Liver (tissue), 9 donors: ENCODE data around the gene EPB41L4A. TPM values are rescaled to one million over a fixed set of nuclear protein-coding genes. Genes with fewer than 3 reads are reported as not detected.

Experiments
- DNase-seq: peaks from one replicate; pipeline ENCODE4 v3.0.0-alpha.2; 2017; ENCODE audit warnings: low spot score
- H3K27ac ChIP-seq, 2 donors: one replicate each; pipeline ENCODE4 v1.7.0; 2013; ENCODE audit warnings: inconsistent platforms in 2 of 2, low read length in 2 of 2, control low read depth in 1 of 2, low read depth in 1 of 2, mild to moderate bottlenecking in 1 of 2
- H3K27me3 ChIP-seq, 4 donors: one replicate each; pipeline versions ENCODE4 v1.6.1 to v1.7.0; 2013; ENCODE audit warnings: low read length in 3 of 4, inconsistent platforms in 1 of 4, mild to moderate bottlenecking in 1 of 4, moderate library complexity in 1 of 4; ENCODE audit not compliant: control insufficient read depth in 4 of 4, insufficient read depth in 4 of 4
- H3K36me3 ChIP-seq, 4 donors: one replicate each; pipeline versions ENCODE4 v1.6.1 to v1.7.0; 2013; ENCODE audit warnings: low read length in 3 of 4, mild to moderate bottlenecking in 3 of 4, low read depth in 1 of 4, moderate library complexity in 1 of 4; ENCODE audit not compliant: control insufficient read depth in 4 of 4, insufficient read depth in 3 of 4
- H3K4me1 ChIP-seq, 4 donors: one replicate each; pipeline versions ENCODE4 v1.6.1 to v1.7.0; 2013; ENCODE audit warnings: low read length in 3 of 4, mild to moderate bottlenecking in 3 of 4, moderate library complexity in 1 of 4; ENCODE audit not compliant: control insufficient read depth in 4 of 4, insufficient read depth in 4 of 4
- H3K4me3 ChIP-seq, 3 donors: one replicate each; pipeline versions ENCODE4 v1.6.1 to v1.7.0; 2013; ENCODE audit warnings: low read length in 3 of 3, control low read depth in 1 of 3, low read depth in 1 of 3, mild to moderate bottlenecking in 1 of 3
- H3K9ac ChIP-seq, 2 donors: one replicate each; pipeline ENCODE4 v1.7.0; 2013; ENCODE audit warnings: low read length in 2 of 2, mild to moderate bottlenecking in 2 of 2, moderate library complexity in 2 of 2, control low read depth in 1 of 2, low read depth in 1 of 2
- H3K9me3 ChIP-seq, 4 donors: one replicate each; pipeline versions ENCODE4 v1.6.1 to v1.7.0; 2013; ENCODE audit warnings: low read length in 3 of 4; ENCODE audit not compliant: control insufficient read depth in 4 of 4
- EGR1 ChIP-seq, 2 donors: IDR thresholded peaks; 2 replicates each; pipeline ENCODE4 v1.6.1; 2016 to 2018; ENCODE audit warnings: antibody characterized with exemption in 2 of 2, low read depth in 2 of 2
- FOXA1 ChIP-seq: IDR thresholded peaks from 2 replicates; pipeline ENCODE4 v1.6.1; 2016; ENCODE audit warnings: antibody characterized with exemption
- FOXA2 ChIP-seq: IDR thresholded peaks from 2 replicates; pipeline ENCODE4 v1.6.1; 2016; ENCODE audit warnings: antibody characterized with exemption
- GABPA ChIP-seq, 2 donors: IDR thresholded peaks in 1 of 2; conservative IDR thresholded peaks in 1 of 2; 2 replicates each; pipeline ENCODE4 v1.6.1; 2016; ENCODE audit warnings: antibody characterized with exemption in 2 of 2, mild to moderate bottlenecking in 1 of 2, moderate library complexity in 1 of 2
- HNF4A ChIP-seq, 2 donors: conservative IDR thresholded peaks; 2 replicates each; pipeline ENCODE4 v1.6.1; 2016; ENCODE audit warnings: antibody characterized with exemption in 2 of 2, mild to moderate bottlenecking in 2 of 2
- HNF4G ChIP-seq: IDR thresholded peaks from 2 replicates; pipeline ENCODE4 v1.6.1; 2016; ENCODE audit warnings: antibody characterized with exemption
- JUND ChIP-seq, 2 donors: IDR thresholded peaks; 2 replicates each; pipeline ENCODE4 v1.6.1; 2016; ENCODE audit warnings: antibody characterized with exemption in 2 of 2
- NR2F2 ChIP-seq: IDR thresholded peaks from 2 replicates; pipeline ENCODE4 v1.6.1; 2016; ENCODE audit warnings: antibody characterized with exemption
- RAD21 ChIP-seq, 2 donors: IDR thresholded peaks; 2 replicates each; pipeline ENCODE4 v1.6.1; 2016; ENCODE audit warnings: antibody characterized with exemption in 2 of 2, mild to moderate bottlenecking in 2 of 2
- RXRA ChIP-seq, 2 donors: IDR thresholded peaks; 2 replicates each; pipeline ENCODE4 v1.6.1; 2017 to 2018; ENCODE audit warnings: antibody characterized with exemption in 2 of 2, mild to moderate bottlenecking in 1 of 2
- SP1 ChIP-seq: IDR thresholded peaks from 2 replicates; pipeline ENCODE4 v1.6.1; 2018; ENCODE audit warnings: antibody characterized with exemption, mild to moderate bottlenecking
- TAF1 ChIP-seq: conservative IDR thresholded peaks from 2 replicates; pipeline ENCODE4 v1.6.1; 2016; ENCODE audit warnings: antibody characterized with exemption, mild to moderate bottlenecking
- YY1 ChIP-seq: IDR thresholded peaks from 2 replicates; pipeline ENCODE4 v1.6.1; 2016; ENCODE audit warnings: antibody characterized with exemption, mild to moderate bottlenecking
- WGBS: extraction: QIAGEN DNeasy Blood & Tissue Kit; methylation state at CpG from one replicate; pipeline ENCODE4 v1.1.7; 2013; 5-methylcytosine and 5-hydroxymethylcytosine counted together
- polyA plus RNA-seq, 2 donors: library from polyadenylated mRNA; stranded (reverse) in 1 of 2; unstranded in 1 of 2; fragments of 200-250 nt in 1 of 2; fragments of >200 nt in 1 of 2; fragmentation: Nextera tagmentation in 1 of 2; extraction: Ambion mirVana in 1 of 2; gene quantifications; one replicate each; pipeline versions ENCODE4 v1.2.1 to v1.2.3, GENCODE V29; 2013 to 2015
- total RNA-seq, 2 donors: library from RNA; depleted of rRNA; stranded (reverse); fragments of >200 nt; gene quantifications; one replicate each; pipeline ENCODE4 v1.2.3, GENCODE V29; 2014
- TF ChIP-seq, protein P1 (sequence below): fragments of 150-350 bp; IDR thresholded peaks from 2 replicates; pipeline ENCODE4 v1.5.1; 2017; ENCODE audit warnings: improper control_type of control experiment, low read depth, low read length; ENCODE audit not compliant: missing input control
- TF ChIP-seq, protein P2 (sequence below): IDR thresholded peaks from 2 replicates; pipeline ENCODE4 v1.6.1; 2016; ENCODE audit warnings: antibody characterized with exemption
- TF ChIP-seq, protein P3 (sequence below): IDR thresholded peaks from 2 replicates; pipeline ENCODE4 v1.6.1; 2016; ENCODE audit warnings: antibody characterized with exemption
- TF ChIP-seq, protein P4 (sequence below): IDR thresholded peaks from 2 replicates; pipeline ENCODE4 v1.6.1; 2016; ENCODE audit warnings: antibody characterized with exemption, mild to moderate bottlenecking
- TF ChIP-seq, protein P5 (sequence below): IDR thresholded peaks from 2 replicates; pipeline ENCODE4 v1.6.1; 2016; ENCODE audit warnings: antibody characterized with exemption
- donor health status: healthy.
- donor health status: healthy.
- donor health status: healthy.
- donor health status: healthy.
- donor health status: healthy.

Gene EPB41L4A
- total and polyA plus RNA-seq, 4 donors = 1.1 to 8.0 (median 3.9) TPM

DNA sequence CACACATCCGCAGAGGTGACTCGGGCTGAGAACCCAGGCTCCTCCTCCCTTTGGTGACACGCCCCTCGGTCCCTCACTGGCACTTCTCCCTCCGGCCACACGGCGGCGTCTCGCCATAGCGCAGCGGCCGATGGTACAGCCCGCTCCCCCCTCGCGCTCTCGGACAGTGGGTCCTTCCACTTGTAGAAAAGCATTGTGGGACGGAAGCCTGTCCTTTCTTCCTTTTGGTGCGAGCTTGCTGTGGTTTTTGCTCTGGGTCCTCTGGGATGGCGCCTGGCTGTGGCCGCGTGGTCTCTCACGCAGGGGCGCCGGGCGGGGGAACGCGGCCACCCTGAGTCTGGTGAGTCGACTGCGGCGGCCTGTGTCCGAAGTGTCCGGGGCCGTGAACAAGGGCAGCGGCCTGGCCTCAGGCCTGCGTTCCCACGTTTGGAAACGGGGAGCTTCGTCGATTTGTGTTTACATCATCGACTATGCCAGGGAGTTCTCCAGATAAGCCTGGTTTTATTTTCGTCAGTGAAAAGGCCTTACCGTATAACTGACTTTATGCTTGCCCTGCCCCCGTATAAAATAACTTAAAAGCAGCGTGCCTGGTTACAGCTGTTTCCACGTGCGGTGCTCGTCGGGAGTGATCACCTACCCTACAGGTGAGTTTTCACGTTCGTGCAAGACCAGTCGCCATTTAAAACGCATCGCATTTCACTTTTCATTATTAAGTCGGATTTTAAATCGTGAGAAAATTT is 258.3 kb downstream of the EPB41L4A start:
- Histone ChIP-seq H3K36me3 (peaks cover 8 to 27% (median 15%) of the 10 kb centered on the region in 4 donors), H3K4me1 (peaks cover 2 to 18% (median 12%) of the 10 kb centered on the region in 4 donors), H3K9ac (peak overlapping the region; percentile 37 to 90), H3K9me3 (no peaks in the 10 kb centered on the region), H3K4me3 (peak overlapping the region; percentile 68 to 82 (median 77)), H3K27me3 (no peaks in the 10 kb centered on the region), H3K27ac (peak overlapping the region; percentile 79 to 81)
- WGBS = under 1% methylated on average over 55 of the region's 55 CpGs
- DNase-seq = peak; percentile 97
- peak in 1 of 2 donors; percentile 73 for TF ChIP-seq GABPA (IDR thresholded peaks at IDR 0.05 in 1 of 2, conservative IDR thresholded peaks at IDR 0.05 in 1 of 2)
- peak in 1 of 2 donors; percentile 42 for TF ChIP-seq JUND (IDR thresholded peaks at IDR 0.05)
- TF ChIP-seq SP1 = peak; percentile 83
- peak; percentile 65 for TF ChIP-seq FOXA1
- TF ChIP-seq, protein P1, sequence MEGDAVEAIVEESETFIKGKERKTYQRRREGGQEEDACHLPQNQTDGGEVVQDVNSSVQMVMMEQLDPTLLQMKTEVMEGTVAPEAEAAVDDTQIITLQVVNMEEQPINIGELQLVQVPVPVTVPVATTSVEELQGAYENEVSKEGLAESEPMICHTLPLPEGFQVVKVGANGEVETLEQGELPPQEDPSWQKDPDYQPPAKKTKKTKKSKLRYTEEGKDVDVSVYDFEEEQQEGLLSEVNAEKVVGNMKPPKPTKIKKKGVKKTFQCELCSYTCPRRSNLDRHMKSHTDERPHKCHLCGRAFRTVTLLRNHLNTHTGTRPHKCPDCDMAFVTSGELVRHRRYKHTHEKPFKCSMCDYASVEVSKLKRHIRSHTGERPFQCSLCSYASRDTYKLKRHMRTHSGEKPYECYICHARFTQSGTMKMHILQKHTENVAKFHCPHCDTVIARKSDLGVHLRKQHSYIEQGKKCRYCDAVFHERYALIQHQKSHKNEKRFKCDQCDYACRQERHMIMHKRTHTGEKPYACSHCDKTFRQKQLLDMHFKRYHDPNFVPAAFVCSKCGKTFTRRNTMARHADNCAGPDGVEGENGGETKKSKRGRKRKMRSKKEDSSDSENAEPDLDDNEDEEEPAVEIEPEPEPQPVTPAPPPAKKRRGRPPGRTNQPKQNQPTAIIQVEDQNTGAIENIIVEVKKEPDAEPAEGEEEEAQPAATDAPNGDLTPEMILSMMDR = peak; percentile 100
- peak; percentile 42 to 51 for TF ChIP-seq RXRA (IDR thresholded peaks at IDR 0.05)
- no peak for TF ChIP-seq HNF4G
- TF ChIP-seq EGR1 (IDR thresholded peaks at IDR 0.05; ENCODE audit: low read depth in 2 of 2) = peak in 1 of 2 donors; percentile 63
- peak in 1 of 2 donors; percentile 27 for TF ChIP-seq HNF4A (conservative IDR thresholded peaks at IDR 0.05)
- TF ChIP-seq, protein P2, sequence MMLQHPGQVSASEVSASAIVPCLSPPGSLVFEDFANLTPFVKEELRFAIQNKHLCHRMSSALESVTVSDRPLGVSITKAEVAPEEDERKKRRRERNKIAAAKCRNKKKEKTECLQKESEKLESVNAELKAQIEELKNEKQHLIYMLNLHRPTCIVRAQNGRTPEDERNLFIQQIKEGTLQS = peak; percentile 28
- TF ChIP-seq FOXA2 = peak; percentile 56
- TF ChIP-seq YY1 = peak; percentile 84
- TF ChIP-seq, protein P3, sequence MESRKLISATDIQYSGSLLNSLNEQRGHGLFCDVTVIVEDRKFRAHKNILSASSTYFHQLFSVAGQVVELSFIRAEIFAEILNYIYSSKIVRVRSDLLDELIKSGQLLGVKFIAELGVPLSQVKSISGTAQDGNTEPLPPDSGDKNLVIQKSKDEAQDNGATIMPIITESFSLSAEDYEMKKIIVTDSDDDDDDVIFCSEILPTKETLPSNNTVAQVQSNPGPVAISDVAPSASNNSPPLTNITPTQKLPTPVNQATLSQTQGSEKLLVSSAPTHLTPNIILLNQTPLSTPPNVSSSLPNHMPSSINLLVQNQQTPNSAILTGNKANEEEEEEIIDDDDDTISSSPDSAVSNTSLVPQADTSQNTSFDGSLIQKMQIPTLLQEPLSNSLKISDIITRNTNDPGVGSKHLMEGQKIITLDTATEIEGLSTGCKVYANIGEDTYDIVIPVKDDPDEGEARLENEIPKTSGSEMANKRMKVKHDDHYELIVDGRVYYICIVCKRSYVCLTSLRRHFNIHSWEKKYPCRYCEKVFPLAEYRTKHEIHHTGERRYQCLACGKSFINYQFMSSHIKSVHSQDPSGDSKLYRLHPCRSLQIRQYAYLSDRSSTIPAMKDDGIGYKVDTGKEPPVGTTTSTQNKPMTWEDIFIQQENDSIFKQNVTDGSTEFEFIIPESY = no peak
- TF ChIP-seq, protein P4, sequence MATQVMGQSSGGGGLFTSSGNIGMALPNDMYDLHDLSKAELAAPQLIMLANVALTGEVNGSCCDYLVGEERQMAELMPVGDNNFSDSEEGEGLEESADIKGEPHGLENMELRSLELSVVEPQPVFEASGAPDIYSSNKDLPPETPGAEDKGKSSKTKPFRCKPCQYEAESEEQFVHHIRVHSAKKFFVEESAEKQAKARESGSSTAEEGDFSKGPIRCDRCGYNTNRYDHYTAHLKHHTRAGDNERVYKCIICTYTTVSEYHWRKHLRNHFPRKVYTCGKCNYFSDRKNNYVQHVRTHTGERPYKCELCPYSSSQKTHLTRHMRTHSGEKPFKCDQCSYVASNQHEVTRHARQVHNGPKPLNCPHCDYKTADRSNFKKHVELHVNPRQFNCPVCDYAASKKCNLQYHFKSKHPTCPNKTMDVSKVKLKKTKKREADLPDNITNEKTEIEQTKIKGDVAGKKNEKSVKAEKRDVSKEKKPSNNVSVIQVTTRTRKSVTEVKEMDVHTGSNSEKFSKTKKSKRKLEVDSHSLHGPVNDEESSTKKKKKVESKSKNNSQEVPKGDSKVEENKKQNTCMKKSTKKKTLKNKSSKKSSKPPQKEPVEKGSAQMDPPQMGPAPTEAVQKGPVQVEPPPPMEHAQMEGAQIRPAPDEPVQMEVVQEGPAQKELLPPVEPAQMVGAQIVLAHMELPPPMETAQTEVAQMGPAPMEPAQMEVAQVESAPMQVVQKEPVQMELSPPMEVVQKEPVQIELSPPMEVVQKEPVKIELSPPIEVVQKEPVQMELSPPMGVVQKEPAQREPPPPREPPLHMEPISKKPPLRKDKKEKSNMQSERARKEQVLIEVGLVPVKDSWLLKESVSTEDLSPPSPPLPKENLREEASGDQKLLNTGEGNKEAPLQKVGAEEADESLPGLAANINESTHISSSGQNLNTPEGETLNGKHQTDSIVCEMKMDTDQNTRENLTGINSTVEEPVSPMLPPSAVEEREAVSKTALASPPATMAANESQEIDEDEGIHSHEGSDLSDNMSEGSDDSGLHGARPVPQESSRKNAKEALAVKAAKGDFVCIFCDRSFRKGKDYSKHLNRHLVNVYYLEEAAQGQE = peak; percentile 96
- no peak for TF ChIP-seq NR2F2
- TF ChIP-seq TAF1 = peak; percentile 98
- peak; percentile 70 to 78 for TF ChIP-seq RAD21 (IDR thresholded peaks at IDR 0.05)
- TF ChIP-seq, protein P5, sequence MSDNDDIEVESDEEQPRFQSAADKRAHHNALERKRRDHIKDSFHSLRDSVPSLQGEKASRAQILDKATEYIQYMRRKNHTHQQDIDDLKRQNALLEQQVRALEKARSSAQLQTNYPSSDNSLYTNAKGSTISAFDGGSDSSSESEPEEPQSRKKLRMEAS = peak; percentile 85
